Choroid plexus epithelial cell (primary cell): Measurements from ENCODE around the gene CFAP119.

Experiments
- DNase-seq: peaks from one replicate; pipeline ENCODE4 v3.0.0-alpha.2; 2010; ENCODE audit warnings: low read depth
- H3K4me3 ChIP-seq: 2 replicates; pipeline ENCODE4 v1.5.1; 2011; ENCODE audit warnings: low read depth, mild to moderate bottlenecking, control low read depth, low read length, moderate library complexity
- TF ChIP-seq, protein P1 (sequence below): conservative IDR thresholded peaks from 2 replicates; pipeline ENCODE4 v1.5.1; 2011; ENCODE audit warnings: low read depth, mild to moderate bottlenecking, control low read depth, inconsistent platforms, low read length, moderate library complexity

CFAP119 gene

DNA sequence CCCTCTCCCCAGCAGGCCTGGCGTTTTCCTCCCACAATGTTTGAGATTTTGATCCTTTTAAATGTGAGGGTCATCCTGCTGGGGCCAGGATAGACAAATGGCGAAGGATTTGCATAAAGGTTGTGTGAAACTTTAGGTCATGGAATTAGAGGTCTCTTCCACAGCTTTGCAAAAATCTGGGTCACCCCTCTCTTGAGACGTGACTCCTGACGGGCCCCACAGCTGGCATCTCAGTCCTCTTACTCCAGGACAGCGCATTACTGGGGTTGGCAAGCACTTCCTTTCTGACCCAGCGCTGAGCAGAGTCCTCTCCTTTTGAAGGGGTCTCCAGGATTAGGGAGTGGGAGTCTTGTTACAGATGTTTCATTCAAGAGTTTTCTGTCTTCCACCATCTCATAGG is 17.7 kb upstream of the CFAP119 start:
- DNase-seq = no peak

DNA sequence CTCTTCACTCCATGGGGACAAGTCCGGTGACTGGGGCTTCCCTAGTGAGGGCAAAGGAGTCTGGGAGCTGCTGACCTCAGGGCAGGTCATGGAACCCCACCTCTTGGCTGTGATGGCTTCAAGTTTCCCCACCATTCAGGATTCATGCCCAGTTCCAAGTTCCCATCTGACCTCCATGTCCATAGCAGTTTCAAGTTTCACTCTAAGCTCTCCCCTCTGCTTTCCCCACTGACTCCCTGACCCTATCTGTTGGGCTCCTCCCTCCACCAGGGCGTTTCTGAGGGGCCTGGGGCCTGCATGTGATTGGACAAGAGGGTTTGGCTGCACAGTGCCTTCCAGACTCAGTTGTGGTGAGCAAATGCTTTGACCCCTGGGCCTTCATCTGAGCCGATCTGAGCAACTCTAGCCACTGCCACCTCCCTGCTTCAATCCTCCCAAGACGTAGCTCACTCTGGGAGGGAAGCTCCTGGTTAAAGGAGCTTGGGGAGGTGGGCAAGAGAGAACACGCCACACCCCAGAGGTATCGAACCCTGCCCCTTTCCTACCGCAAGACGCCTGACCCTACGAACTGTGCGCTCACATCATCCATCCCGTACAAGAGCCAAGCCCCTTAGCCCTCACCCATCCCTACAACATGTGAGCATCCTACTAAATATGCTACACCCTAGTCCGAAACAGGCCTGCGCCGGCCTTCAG is 16.8 kb upstream of the CFAP119 start:
- H3K4me3 ChIP-seq = no peak overlapping the region
- TF ChIP-seq, protein P1, sequence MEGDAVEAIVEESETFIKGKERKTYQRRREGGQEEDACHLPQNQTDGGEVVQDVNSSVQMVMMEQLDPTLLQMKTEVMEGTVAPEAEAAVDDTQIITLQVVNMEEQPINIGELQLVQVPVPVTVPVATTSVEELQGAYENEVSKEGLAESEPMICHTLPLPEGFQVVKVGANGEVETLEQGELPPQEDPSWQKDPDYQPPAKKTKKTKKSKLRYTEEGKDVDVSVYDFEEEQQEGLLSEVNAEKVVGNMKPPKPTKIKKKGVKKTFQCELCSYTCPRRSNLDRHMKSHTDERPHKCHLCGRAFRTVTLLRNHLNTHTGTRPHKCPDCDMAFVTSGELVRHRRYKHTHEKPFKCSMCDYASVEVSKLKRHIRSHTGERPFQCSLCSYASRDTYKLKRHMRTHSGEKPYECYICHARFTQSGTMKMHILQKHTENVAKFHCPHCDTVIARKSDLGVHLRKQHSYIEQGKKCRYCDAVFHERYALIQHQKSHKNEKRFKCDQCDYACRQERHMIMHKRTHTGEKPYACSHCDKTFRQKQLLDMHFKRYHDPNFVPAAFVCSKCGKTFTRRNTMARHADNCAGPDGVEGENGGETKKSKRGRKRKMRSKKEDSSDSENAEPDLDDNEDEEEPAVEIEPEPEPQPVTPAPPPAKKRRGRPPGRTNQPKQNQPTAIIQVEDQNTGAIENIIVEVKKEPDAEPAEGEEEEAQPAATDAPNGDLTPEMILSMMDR = no peak
- peak; percentile 82 for DNase-seq

More for the DNA sequence above, 17.7 kb upstream of the CFAP119 start:
- no peak overlapping the region for H3K4me3 ChIP-seq
- TF ChIP-seq, protein P1 = no peak

DNA sequence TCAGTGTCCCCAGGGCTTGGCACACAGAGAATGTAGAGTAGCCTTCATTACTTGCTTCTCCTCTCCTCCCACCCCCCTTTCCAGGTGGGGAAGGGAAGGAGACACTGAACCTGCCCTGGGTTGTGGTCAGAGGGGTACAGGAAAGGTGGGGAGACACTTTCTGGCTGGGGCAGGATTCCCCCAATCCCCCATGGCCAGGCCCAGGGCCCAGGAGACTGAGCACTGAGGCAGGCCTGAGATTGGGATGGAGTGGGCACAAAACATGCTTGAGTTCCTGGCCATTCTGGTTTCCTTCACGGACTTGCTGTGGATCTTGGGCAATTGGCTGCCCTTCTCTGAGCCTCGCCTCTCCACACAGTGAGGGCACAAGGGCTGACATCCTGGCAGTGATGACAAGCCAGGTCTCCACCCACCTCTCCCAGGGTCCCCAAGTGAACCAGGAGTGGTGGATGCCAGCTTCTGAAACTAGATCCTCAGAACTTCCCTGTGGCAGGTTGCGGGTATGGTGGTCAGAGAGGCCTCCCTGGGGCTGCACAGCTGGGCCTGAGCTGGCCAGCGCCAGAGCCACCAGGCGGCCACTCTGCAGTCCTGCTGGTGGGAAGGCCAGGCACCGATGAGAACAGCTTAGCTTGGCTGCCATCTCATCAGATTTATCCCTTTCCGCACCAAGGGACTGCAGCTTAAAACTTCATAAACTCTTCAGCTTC is 15.9 kb upstream of the CFAP119 start:
- no peak overlapping the region for H3K4me3 ChIP-seq
- TF ChIP-seq, protein P1 = no peak
- DNase-seq = peak; percentile 9

DNA sequence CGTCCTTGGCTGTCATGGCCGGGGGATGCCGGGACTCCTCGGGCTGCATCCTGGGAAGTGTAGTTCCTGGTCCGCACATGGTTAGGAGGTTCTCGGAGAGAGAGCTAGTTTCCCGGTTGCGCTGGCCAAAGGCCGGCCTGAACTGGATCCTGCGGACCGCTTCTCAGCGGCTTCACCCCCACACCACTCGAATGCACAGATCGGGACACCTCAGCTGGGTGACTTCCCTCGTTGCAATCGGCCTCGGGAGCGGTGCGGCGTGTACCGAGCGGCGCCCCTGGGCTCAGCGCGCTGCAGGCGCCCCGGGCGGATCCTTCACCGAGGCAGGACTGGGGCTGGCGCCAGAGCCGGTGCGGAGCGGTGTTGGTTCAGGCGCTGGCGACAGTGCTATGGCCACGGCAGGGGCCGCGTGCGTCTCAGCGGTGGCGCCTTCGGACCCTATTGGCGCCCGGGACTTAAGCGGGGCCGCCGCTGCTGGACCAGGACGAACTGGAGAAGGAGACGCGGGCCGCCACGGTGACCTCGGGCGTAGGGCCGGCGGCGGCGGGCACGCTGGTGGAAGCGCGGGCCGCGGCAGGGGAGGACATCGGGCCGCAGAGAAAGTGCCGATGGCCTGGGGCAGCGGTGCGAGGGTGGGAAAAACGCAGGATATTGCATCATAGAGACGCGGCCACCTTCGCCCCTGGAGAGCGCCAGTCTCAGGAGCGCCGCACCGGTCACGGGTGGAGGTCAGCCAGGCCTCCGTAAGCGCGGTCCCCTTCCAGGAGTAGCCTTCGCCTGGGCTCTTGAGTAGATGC is 13.7 kb upstream of the CFAP119 start:
- TF ChIP-seq, protein P1 = no peak
- DNase-seq = peak; percentile 87

DNA sequence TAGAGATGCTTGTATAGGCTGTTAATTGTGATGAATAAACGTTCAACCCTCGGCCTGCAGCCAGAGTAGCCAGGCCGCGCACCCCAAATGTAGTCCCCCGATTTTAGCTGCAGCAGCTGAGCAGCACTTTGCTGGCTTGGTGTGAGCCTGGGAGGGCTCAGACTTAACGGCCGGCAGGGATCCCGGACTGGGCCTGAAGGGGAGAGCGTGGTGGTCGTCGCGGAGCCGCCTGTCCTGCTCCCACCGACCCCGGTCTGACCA is 13.2 kb upstream of the CFAP119 start:
- TF ChIP-seq, protein P1 = no peak
- H3K4me3 ChIP-seq = peak overlapping the region; percentile 83
- DNase-seq = no peak

More for the DNA sequence above, 13.7 kb upstream of the CFAP119 start:
- H3K4me3 ChIP-seq = peak overlapping the region; percentile 83

DNA sequence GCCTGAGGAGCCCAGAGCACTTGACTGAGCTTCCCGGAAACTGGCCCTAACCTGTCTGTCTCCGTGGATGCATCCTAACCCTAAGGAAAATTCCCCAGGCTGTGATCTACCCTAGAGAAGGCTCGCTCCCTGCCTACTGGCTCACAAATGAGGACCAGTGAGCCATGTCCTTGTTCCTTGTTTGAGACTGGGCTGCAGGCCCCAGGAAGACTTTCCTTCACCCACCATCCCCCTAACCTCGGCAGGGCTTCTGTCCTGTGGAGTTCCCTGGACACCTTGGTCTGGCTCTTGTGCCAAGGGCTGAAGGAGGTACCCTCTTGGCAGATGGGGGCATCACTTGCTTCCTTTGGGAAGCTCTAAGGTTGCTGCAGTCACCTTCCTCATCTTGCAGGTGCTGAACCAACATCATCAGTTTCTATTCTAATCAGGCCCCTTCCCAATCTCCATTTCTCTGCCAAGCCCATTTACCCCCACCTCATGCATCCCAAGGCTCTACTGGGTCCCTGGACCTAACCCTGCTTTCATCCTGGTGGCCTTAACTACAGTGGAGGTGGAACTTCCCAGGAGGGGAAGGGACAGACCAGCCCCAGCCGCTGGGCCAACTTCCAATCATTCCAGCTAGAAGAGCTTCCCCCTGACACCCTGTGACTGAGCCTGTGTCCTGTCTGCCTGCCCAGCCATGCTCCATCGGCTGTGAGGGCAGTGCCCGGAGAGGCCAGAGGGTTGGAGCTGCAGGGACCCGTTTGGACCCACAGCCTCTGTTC is 12.7 kb upstream of the CFAP119 start:
- TF ChIP-seq, protein P1 = no peak
- no peak for DNase-seq
- H3K4me3 ChIP-seq = peak overlapping the region; percentile 83
